Globus pallidus (tissue), 1 donor: ENCODE measurements around the gene TNMD.
A peak's percentile ranks its signal among the peaks of the same experiment; 100 is the strongest.
"Not testable (repeated sequence)": the region's sequence is repeated elsewhere in the genome, so short reads cannot be mapped to it uniquely, and the experiment has no call there.

Experiments
- DNase-seq: peaks from one replicate; pipeline ENCODE4 v3.0.0-alpha.2; 2015; ENCODE audit warnings: low spot score

TNMD gene

GRCh38 chrX:100584611-100585010 lies at the start of gene TNMD:
Gene TNMD (plus strand): TSS chrX:100584936. CDS start chrX:100585019, 83 bp downstream.
- no peak for DNase-seq

- not testable (repeated sequence) for DNase-seq
Observed at GRCh38 chrX:100565534-100565933, 19.2 kb upstream of the TNMD start.

GRCh38 chrX:100586747-100587146 lies 2.0 kb downstream of the TNMD start:
- DNase-seq, result no peak

GRCh38 chrX:100587861-100588260 lies 3.1 kb downstream of the TNMD start:
- DNase-seq, result no peak

GRCh38 chrX:100591256-100592051 lies 6.7 kb downstream of the TNMD start:
- no peak for DNase-seq

GRCh38 chrX:100593126-100593525 lies 8.4 kb downstream of the TNMD start:
- no peak for DNase-seq

GRCh38 chrX:100593581-100593980 lies 8.8 kb downstream of the TNMD start:
- no peak for DNase-seq

GRCh38 chrX:100596601-100597000 lies 11.9 kb downstream of the TNMD start:
- DNase-seq, result no peak

- DNase-seq, result no peak
Observed at GRCh38 chrX:100599456-100599855, 14.7 kb downstream of the TNMD start.

GRCh38 chrX:100600340-100600739 lies 15.6 kb downstream of the TNMD start:
- no peak for DNase-seq

GRCh38 chrX:100600758-100601157 lies 16.0 kb downstream of the TNMD start:
- no peak for DNase-seq

GRCh38 chrX:100606753-100607152 lies 22.0 kb downstream of the TNMD start:
- no peak for DNase-seq

GRCh38 chrX:100609591-100609990 lies 24.9 kb downstream of the TNMD start:
- no peak for DNase-seq

- no peak for DNase-seq
Observed at GRCh38 chrX:100611951-100612350, 27.2 kb downstream of the TNMD start.

- DNase-seq, result no peak
Observed at GRCh38 chrX:100615005-100615404, 30.3 kb downstream of the TNMD start.

- no peak for DNase-seq
Observed at GRCh38 chrX:100623001-100623400, 38.3 kb downstream of the TNMD start.

- DNase-seq, result no peak
Observed at GRCh38 chrX:100625985-100626491, 41.3 kb downstream of the TNMD start.

- DNase-seq, result no peak
Observed at GRCh38 chrX:100635040-100635439, 50.3 kb downstream of the TNMD start.

GRCh38 chrX:100635989-100636320 lies 51.2 kb downstream of the TNMD start:
- no peak for DNase-seq

GRCh38 chrX:100636321-100636991 lies 51.7 kb downstream of the TNMD start, which contains the start of gene TSPAN6:
Gene TSPAN6 (minus strand): TSS chrX:100636806. CDS start chrX:100636694, 112 bp downstream.
- DNase-seq, result peak; percentile 47

- DNase-seq, result no peak
Observed at GRCh38 chrX:100642290-100642689, 57.6 kb downstream of the TNMD start.

- no peak for DNase-seq
Observed at GRCh38 chrX:100643212-100643611, 58.5 kb downstream of the TNMD start.
